ENCODE results near the gene BRS3.
"Not testable (repeated sequence)": the region's sequence is repeated elsewhere in the genome, so short reads cannot be mapped to it uniquely, and the experiment has no call there.

Gene BRS3

DNA sequence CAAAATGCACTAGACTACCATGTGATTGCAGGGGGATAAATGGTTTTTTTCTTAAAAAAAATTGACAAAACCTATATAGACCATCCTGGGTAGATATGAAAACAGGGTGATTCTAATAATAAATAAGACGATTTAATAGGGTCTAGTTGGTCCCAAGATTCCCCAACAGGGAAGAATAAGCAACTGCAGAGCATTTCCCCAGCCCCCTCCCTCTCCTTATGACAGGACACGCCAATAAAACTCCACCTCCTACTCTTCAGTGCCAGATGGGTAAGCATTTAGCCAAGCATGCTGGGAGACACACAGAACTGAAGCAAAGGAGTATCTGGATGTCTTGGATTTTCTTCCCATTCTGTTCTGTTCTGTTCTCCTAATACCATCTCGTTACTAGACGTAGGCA, at the start of gene BRS3:
Gene BRS3 (plus strand): TSS at position 301 of the 400 bp plus-strand sequence. CDS start 168 bp downstream, outside the sequence.
- H3K4me3 Mint-ChIP-seq = no peak within 1 kb of the TSS
- H3K9me3 Mint-ChIP-seq = peaks cover 36% of the 10 kb centered on the region
- no peaks in the 10 kb centered on the region for H3K36me3 Mint-ChIP-seq (ENCODE audit: low read depth)
- DNase-seq = no peak
- no peak within 1 kb of the TSS for H3K27ac Mint-ChIP-seq
- H3K27me3 Mint-ChIP-seq (ENCODE audit: low read depth, poor library complexity) = peaks cover 36% of the 10 kb centered on the region
- H3K4me1 Mint-ChIP-seq = no peaks in the 10 kb centered on the region
- no peak for TF ChIP-seq CTCF (IDR thresholded peaks at IDR 0.05)

GRCh38 chrX:136438192-136438591, 49.6 kb upstream of the BRS3 start:
- Mint-ChIP-seq H3K36me3 (ENCODE audit: low read depth) (no peaks in the 10 kb centered on the region), H3K4me1 (no peaks in the 10 kb centered on the region), H3K9me3 (peaks cover 40% of the 10 kb centered on the region), H3K27ac (no peak overlapping the region), H3K4me3 (no peak overlapping the region), H3K27me3 (ENCODE audit: low read depth, poor library complexity) (peaks cover 2% of the 10 kb centered on the region)
- no peak for TF ChIP-seq CTCF (IDR thresholded peaks at IDR 0.05)
- DNase-seq = no peak

DNA sequence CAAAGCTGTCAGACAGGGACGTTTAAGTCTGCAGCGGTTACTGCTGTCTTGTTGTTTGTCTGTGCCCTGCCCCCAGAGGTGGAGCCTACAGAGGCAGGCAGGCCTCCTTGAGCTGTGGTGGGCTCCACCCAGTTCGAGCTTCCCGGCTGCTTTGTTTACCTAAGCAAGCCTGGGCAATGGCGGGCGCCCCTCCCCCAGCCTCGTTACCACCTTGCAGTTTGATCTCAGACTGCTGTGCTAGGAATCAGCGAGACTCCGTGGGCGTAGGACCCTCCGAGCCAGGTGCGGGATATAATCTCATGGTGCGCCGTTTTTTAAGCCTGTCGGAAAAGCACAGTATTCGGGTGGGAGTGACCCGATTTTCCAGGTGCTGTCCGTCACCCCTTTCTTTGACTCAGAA, 42.1 kb upstream of the BRS3 start:
- DNase-seq; H3K27me3 Mint-ChIP-seq (ENCODE audit: low read depth, poor library complexity); H3K27ac Mint-ChIP-seq; H3K4me1 Mint-ChIP-seq; H3K36me3 Mint-ChIP-seq (ENCODE audit: low read depth); H3K4me3 Mint-ChIP-seq; H3K9me3 Mint-ChIP-seq: not testable (repeated sequence)

DNA sequence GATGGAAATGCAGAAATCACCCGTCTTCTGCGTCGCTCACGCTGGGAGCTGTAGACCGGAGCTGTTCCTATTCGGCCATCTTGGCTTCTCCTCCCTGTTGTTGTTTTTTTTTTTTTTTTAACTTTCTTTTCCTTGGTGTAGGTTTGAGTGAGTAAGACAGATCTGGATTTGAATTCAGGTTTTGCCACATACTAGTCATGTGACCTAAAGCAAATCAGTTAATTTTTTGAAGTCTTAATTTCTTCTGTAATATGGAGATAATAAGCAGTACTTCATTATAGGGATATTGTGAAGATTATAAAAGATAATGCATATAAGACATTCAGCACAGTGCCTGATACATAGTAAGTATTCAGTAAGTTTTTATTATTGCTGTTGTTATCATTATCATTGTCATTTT, 41.5 kb upstream of the BRS3 start:
- H3K4me1 Mint-ChIP-seq = no peaks in the 10 kb centered on the region
- H3K27me3 Mint-ChIP-seq (ENCODE audit: low read depth, poor library complexity) = no peaks in the 10 kb centered on the region
- no peak overlapping the region for H3K4me3 Mint-ChIP-seq
- no peak overlapping the region for H3K27ac Mint-ChIP-seq
- no peak for DNase-seq
- H3K36me3 Mint-ChIP-seq (ENCODE audit: low read depth) = no peaks in the 10 kb centered on the region
- no peak for TF ChIP-seq CTCF (IDR thresholded peaks at IDR 0.05)
- H3K9me3 Mint-ChIP-seq = no peaks in the 10 kb centered on the region

DNA sequence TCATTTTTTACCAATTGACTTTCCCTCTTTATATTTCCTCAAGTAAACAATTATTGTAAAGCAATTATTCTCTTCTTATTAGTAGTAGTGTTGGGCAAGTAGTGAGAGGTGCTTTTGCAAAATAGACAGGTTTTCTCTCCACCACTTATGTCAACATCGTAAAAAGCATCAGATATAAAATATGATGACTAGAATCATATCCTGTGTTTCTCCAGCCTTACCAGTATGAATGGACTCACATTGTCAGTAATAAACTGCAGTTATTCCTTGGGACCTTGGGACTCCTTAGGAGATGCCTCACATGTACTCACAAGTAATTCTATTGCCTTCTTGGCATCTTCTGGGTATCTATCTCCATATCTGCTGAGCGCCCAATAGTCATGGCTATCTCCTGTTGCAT, 40.4 kb upstream of the BRS3 start:
- Mint-ChIP-seq H3K36me3 (ENCODE audit: low read depth) (no peaks in the 10 kb centered on the region), H3K27me3 (ENCODE audit: low read depth, poor library complexity) (no peaks in the 10 kb centered on the region), H3K4me1 (no peaks in the 10 kb centered on the region), H3K27ac (no peak overlapping the region), H3K9me3 (no peaks in the 10 kb centered on the region), H3K4me3 (no peak overlapping the region)
- no peak for DNase-seq
- TF ChIP-seq CTCF (IDR thresholded peaks at IDR 0.05) = no peak

DNA sequence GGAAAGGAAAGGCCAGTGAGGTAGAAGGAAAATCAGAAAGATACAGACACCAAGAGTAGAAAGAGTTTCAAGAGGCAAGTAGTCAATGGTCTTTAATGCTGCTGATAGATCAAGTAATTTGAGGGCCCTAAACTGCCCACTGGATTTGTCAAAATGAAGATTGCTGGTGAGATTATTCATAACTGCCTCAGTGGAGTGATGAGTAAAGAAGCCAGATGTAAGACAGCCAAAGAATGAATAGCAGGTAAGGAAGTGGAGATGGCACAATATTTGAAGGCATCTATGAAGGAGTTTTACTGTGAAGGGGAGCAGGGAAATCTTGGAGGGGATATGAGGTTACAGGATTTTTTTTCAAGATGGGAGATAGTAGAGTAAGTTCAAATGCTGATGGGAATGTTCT, 39.8 kb upstream of the BRS3 start:
- DNase-seq = no peak
- Mint-ChIP-seq H3K4me3 (no peak overlapping the region), H3K27ac (no peak overlapping the region), H3K9me3 (no peaks in the 10 kb centered on the region), H3K27me3 (ENCODE audit: low read depth, poor library complexity) (no peaks in the 10 kb centered on the region), H3K36me3 (ENCODE audit: low read depth) (no peaks in the 10 kb centered on the region), H3K4me1 (no peaks in the 10 kb centered on the region)
- no peak for TF ChIP-seq CTCF (IDR thresholded peaks at IDR 0.05)

All from nephron progenitor cell (in vitro differentiated cells).